PC-9 (cell line): ENCODE measurements around the gene TTC4.

ENCODE experiments used
- CTCF ChIP-seq: fragments of 200-600 bp; sonication (generic); conservative IDR thresholded peaks from 2 replicates; pipeline ENCODE4 v1.6.1; 2017; ENCODE audit warnings: mixed run types, antibody characterized with exemption, mild to moderate bottlenecking, moderate library complexity
- EZH2 ChIP-seq: fragments of 200-600 bp; sonication (generic); IDR thresholded peaks from 2 replicates; pipeline ENCODE4 v1.8.0; 2017; ENCODE audit warnings: antibody characterized with exemption, low read depth

DNA sequence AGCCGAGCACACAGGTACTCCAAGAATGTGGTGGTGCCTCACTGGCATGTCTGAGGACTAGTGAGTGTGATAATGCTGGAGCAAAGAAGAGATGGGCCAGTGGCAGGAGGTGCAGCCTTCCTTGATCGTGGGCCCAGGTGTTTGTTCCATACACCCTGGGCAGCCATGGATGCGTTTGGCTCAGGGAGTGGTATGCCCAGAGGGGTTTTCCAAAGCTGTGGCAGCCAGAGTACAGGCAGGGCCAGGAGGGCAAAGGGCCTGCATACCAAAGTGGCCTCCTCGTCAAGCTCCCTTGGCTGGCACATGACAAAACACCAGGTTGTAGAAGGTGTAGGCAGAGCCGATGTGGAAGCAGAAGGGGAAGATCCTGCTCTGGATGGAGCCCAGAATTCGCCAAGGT, 29.6 kb downstream of the TTC4 start:
- TF ChIP-seq CTCF (no peak), EZH2 (no peak)
